Stimulated activated naive B cell treated with anti-CD40 and anti-IgM and Interleukin-4, amounts not matched to agents 10 μg/mL and 1 μg/mL and 100 μg/mL, for 72 hours (primary cell): ENCODE results near the gene ZNF91.
"Not testable (repeated sequence)": the region's sequence is repeated elsewhere in the genome, so short reads cannot be mapped to it uniquely, and the experiment has no call there.

Experiments
- ATAC-seq, 2 donors: fragments of 150-1000 bp; cut with Tn5 transposase; replicated peaks; 2 replicates each; pipeline ENCODE4 v1.10.0; 2021; ENCODE audit warnings: moderate library complexity in 1 of 2
- DNase-seq: peaks from one replicate; pipeline ENCODE4 v3.0.0; 2021
- H3K27ac Mint-ChIP-seq: one replicate; pipeline ENCODE4 v1.8.0; 2022; ENCODE audit warnings: mild to moderate bottlenecking, mixed read lengths
- H3K27me3 Mint-ChIP-seq, 2 donors: one replicate each; pipeline ENCODE4 v1.8.0; 2022; ENCODE audit warnings: mixed read lengths in 2 of 2
- H3K36me3 Mint-ChIP-seq, 2 donors: one replicate each; pipeline ENCODE4 v1.8.0; 2022; ENCODE audit warnings: mixed read lengths in 2 of 2, mild to moderate bottlenecking in 1 of 2
- H3K4me1 Mint-ChIP-seq, 2 donors: one replicate each; pipeline ENCODE4 v1.8.0; 2022; ENCODE audit warnings: mixed read lengths in 2 of 2, mild to moderate bottlenecking in 1 of 2
- H3K4me3 Mint-ChIP-seq, 2 donors: one replicate each; pipeline ENCODE4 v1.8.0; 2022; ENCODE audit warnings: mild to moderate bottlenecking in 2 of 2, mixed read lengths in 2 of 2, moderate library complexity in 1 of 2
- H3K9me3 Mint-ChIP-seq, 2 donors: one replicate each; pipeline ENCODE4 v1.8.0; 2022; ENCODE audit warnings: mixed read lengths in 2 of 2, mild to moderate bottlenecking in 1 of 2

The ZNF91 gene

GRCh38 chr19:23406721-23407120 lies 11.4 kb upstream of the ZNF91 start:
- H3K9me3 Mint-ChIP-seq: no peaks in the 10 kb centered on the region

GRCh38 chr19:23406091-23406490 lies 10.8 kb upstream of the ZNF91 start:
- no peak overlapping the region for H3K4me3 Mint-ChIP-seq
- H3K9me3 Mint-ChIP-seq: no peaks in the 10 kb centered on the region
- ATAC-seq (peak in 1 of 2 donors; percentile 14), DNase-seq (no peak)
- H3K27ac Mint-ChIP-seq: no peak overlapping the region
- H3K4me1 Mint-ChIP-seq: peaks cover 0 to 7% of the 10 kb centered on the region in 2 donors
- no peaks in the 10 kb centered on the region for H3K27me3 Mint-ChIP-seq
- H3K36me3 Mint-ChIP-seq: no peaks in the 10 kb centered on the region

More at GRCh38 chr19:23406721-23407120, 11.4 kb upstream of the ZNF91 start:
- no peak for ATAC-seq
- no peaks in the 10 kb centered on the region for H3K36me3 Mint-ChIP-seq
- peaks cover 0 to 7% of the 10 kb centered on the region in 2 donors for H3K4me1 Mint-ChIP-seq
- H3K27me3 Mint-ChIP-seq: no peaks in the 10 kb centered on the region
- no peak overlapping the region for H3K4me3 Mint-ChIP-seq
- DNase-seq: no peak
- no peak overlapping the region for H3K27ac Mint-ChIP-seq

GRCh38 chr19:23404676-23405075 lies 9.4 kb upstream of the ZNF91 start:
- H3K4me1 Mint-ChIP-seq: peaks cover 0 to 7% of the 10 kb centered on the region in 2 donors
- no peak for DNase-seq
- H3K36me3 Mint-ChIP-seq: no peaks in the 10 kb centered on the region
- no peak overlapping the region for H3K4me3 Mint-ChIP-seq
- no peak overlapping the region for H3K27ac Mint-ChIP-seq
- ATAC-seq: no peak
- H3K27me3 Mint-ChIP-seq: no peaks in the 10 kb centered on the region
- no peaks in the 10 kb centered on the region for H3K9me3 Mint-ChIP-seq

GRCh38 chr19:23403581-23404324 lies 8.5 kb upstream of the ZNF91 start:
- Mint-ChIP-seq H3K27me3 (no peaks in the 10 kb centered on the region), H3K36me3 (no peaks in the 10 kb centered on the region), H3K9me3 (no peaks in the 10 kb centered on the region), H3K4me1 (peaks cover 0 to 7% of the 10 kb centered on the region in 2 donors), H3K27ac (no peak overlapping the region), H3K4me3 (no peak overlapping the region)
- DNase-seq (no peak), ATAC-seq (no peak)

GRCh38 chr19:23403052-23403451 lies 7.8 kb upstream of the ZNF91 start:
- no peak for DNase-seq
- H3K4me3 Mint-ChIP-seq: no peak overlapping the region
- H3K9me3 Mint-ChIP-seq: no peaks in the 10 kb centered on the region
- H3K27ac Mint-ChIP-seq: no peak overlapping the region
- ATAC-seq: no peak
- no peaks in the 10 kb centered on the region for H3K27me3 Mint-ChIP-seq
- no peaks in the 10 kb centered on the region for H3K36me3 Mint-ChIP-seq
- H3K4me1 Mint-ChIP-seq: peaks cover 0 to 7% of the 10 kb centered on the region in 2 donors

GRCh38 chr19:23402388-23402787 lies 7.1 kb upstream of the ZNF91 start:
- Mint-ChIP-seq H3K27me3 (no peaks in the 10 kb centered on the region), H3K27ac (no peak overlapping the region), H3K4me1 (peaks cover 0 to 7% of the 10 kb centered on the region in 2 donors), H3K9me3 (no peaks in the 10 kb centered on the region), H3K4me3 (no peak overlapping the region), H3K36me3 (no peaks in the 10 kb centered on the region)
- no peak for ATAC-seq
- no peak for DNase-seq

GRCh38 chr19:23401086-23401610 lies 5.9 kb upstream of the ZNF91 start:
- ATAC-seq (no peak), DNase-seq (no peak)
- Mint-ChIP-seq H3K4me3 (no peak overlapping the region), H3K4me1 (peaks cover 0 to 5% of the 10 kb centered on the region in 2 donors), H3K9me3 (no peaks in the 10 kb centered on the region), H3K36me3 (no peaks in the 10 kb centered on the region), H3K27me3 (no peaks in the 10 kb centered on the region), H3K27ac (no peak overlapping the region)

- no peaks in the 10 kb centered on the region for H3K27me3 Mint-ChIP-seq
- no peak overlapping the region for H3K27ac Mint-ChIP-seq
- H3K9me3 Mint-ChIP-seq: no peaks in the 10 kb centered on the region
- no peaks in the 10 kb centered on the region for H3K4me1 Mint-ChIP-seq
- H3K4me3 Mint-ChIP-seq: no peak overlapping the region
- ATAC-seq (no peak), DNase-seq (no peak)
- H3K36me3 Mint-ChIP-seq: no peaks in the 10 kb centered on the region
Measured at GRCh38 chr19:23399443-23399842, 4.2 kb upstream of the ZNF91 start.

- Mint-ChIP-seq H3K4me1 (peaks cover 11 to 28% of the 10 kb centered on the region in 2 donors), H3K36me3 (peaks cover 21 to 24% of the 10 kb centered on the region in 2 donors)
- ATAC-seq, H3K4me3 Mint-ChIP-seq, DNase-seq, H3K9me3 Mint-ChIP-seq, H3K27ac Mint-ChIP-seq, H3K27me3 Mint-ChIP-seq: not testable (repeated sequence)
Measured at GRCh38 chr19:23395722-23396117, 449 bp upstream of the ZNF91 start.

- Mint-ChIP-seq H3K4me3 (peak overlapping the region; percentile 97 to 99), H3K27me3 (no peaks in the 10 kb centered on the region), H3K4me1 (peaks cover 17 to 38% of the 10 kb centered on the region in 2 donors), H3K9me3 (no peaks in the 10 kb centered on the region), H3K27ac (peak overlapping the region; percentile 99), H3K36me3 (peaks cover 28 to 32% of the 10 kb centered on the region in 2 donors)
- peak; percentile 33 to 37 for ATAC-seq
- peak; percentile 27 for DNase-seq
Measured at GRCh38 chr19:23394511-23394910, 760 bp downstream of the ZNF91 start.

- ATAC-seq (no peak), DNase-seq (no peak)
- Mint-ChIP-seq H3K4me3 (peak overlapping the region; percentile 71 to 99), H3K4me1 (peaks cover 21 to 50% of the 10 kb centered on the region in 2 donors), H3K36me3 (peaks cover 40 to 46% of the 10 kb centered on the region in 2 donors), H3K27ac (peak overlapping the region; percentile 5), H3K9me3 (no peaks in the 10 kb centered on the region), H3K27me3 (no peaks in the 10 kb centered on the region)
Measured at GRCh38 chr19:23393121-23393520, 2.1 kb downstream of the ZNF91 start.

- H3K36me3 Mint-ChIP-seq: peaks cover 57 to 62% of the 10 kb centered on the region in 2 donors
- no peaks in the 10 kb centered on the region for H3K9me3 Mint-ChIP-seq
- H3K4me1 Mint-ChIP-seq: peaks cover 21 to 50% of the 10 kb centered on the region in 2 donors
- no peaks in the 10 kb centered on the region for H3K27me3 Mint-ChIP-seq
- H3K4me3 Mint-ChIP-seq: no peak overlapping the region
- H3K27ac Mint-ChIP-seq: no peak overlapping the region
- DNase-seq (no peak), ATAC-seq (no peak)
Measured at GRCh38 chr19:23391236-23391635, 4.0 kb downstream of the ZNF91 start.

- no peak overlapping the region for H3K27ac Mint-ChIP-seq
- H3K36me3 Mint-ChIP-seq: peaks cover 75 to 85% of the 10 kb centered on the region in 2 donors
- H3K4me1 Mint-ChIP-seq: peaks cover 12 to 34% of the 10 kb centered on the region in 2 donors
- ATAC-seq (no peak), DNase-seq (no peak)
- H3K4me3 Mint-ChIP-seq: no peak overlapping the region
- peaks cover 15 to 16% of the 10 kb centered on the region in 2 donors for H3K9me3 Mint-ChIP-seq
- no peaks in the 10 kb centered on the region for H3K27me3 Mint-ChIP-seq
Measured at GRCh38 chr19:23385404-23385803, 9.9 kb downstream of the ZNF91 start.

- no peak for DNase-seq
- ATAC-seq: no peak
- Mint-ChIP-seq H3K27ac (no peak overlapping the region), H3K27me3 (no peaks in the 10 kb centered on the region), H3K36me3 (peaks cover 75 to 85% of the 10 kb centered on the region in 2 donors), H3K4me3 (no peak overlapping the region), H3K9me3 (peaks cover 16 to 17% of the 10 kb centered on the region in 2 donors), H3K4me1 (peaks cover 9 to 29% of the 10 kb centered on the region in 2 donors)
Measured at GRCh38 chr19:23384858-23385257, 10.4 kb downstream of the ZNF91 start.

- H3K4me3 Mint-ChIP-seq: no peak overlapping the region
- H3K4me1 Mint-ChIP-seq: peaks cover 6 to 29% of the 10 kb centered on the region in 2 donors
- DNase-seq: no peak
- peaks cover 18 to 19% of the 10 kb centered on the region in 2 donors for H3K9me3 Mint-ChIP-seq
- no peaks in the 10 kb centered on the region for H3K27me3 Mint-ChIP-seq
- H3K36me3 Mint-ChIP-seq: peaks cover 76 to 85% of the 10 kb centered on the region in 2 donors
- no peak for ATAC-seq
- H3K27ac Mint-ChIP-seq: no peak overlapping the region
Measured at GRCh38 chr19:23384166-23384565, 11.1 kb downstream of the ZNF91 start.
